ENCODE results near the gene P3H3. TPM values are rescaled to one million over a fixed set of nuclear protein-coding genes. Genes with fewer than 3 reads are reported as not detected.

P3H3 gene
- polyA plus RNA-seq, 1 experiment = 45.5 TPM

DNA sequence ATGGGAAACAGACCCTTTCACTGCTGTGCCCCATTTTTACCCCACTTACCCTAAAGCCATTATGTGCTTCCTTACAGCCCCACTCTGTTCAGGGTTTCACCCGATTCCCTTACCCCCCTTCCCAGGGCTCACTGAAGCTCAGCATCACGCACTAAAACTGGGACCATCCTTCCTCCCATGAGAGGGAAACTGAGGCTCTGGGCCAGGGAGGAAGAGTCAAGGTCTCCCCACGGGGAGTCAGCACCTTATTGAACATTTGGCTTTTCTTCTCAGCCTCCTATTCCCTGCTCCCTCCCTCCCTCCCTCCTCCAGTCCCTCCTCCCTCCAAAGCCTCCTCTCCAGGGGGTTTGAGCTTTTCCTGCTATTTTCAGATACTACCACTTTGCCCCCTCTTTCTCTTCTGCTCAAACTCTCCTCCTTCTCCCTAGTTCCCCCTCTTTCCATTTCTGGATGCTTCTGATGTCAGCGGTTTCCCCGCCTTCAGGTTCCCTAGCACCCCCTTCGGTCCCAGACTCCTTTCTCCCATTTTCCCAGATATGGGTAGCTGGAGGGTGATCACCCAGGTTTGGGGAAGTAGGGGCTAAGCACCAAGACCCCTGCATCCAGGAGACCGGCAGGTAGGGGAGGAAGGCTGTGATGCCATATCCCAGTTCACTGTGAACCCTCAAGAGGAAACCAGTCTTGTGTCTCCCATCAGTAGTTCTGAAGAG, 5.6 kb upstream of the P3H3 start:
- ChIA-PET CTCF (interaction anchor here (1.0 to 11.8 kb wide), 3 partner anchors 30 to 69 kb away, joined by 4 to 165 read pairs (median 4); partner anchors contain the start of genes MLF2 and SPSB2), POLR2A (interaction anchor here (1.1 to 1.8 kb wide), 2 partner anchors 10 to 56 kb away, joined by 3 to 7 read pairs; partner anchors contain the start of gene PTMS)
- DNase-seq (ENCODE audit: low read depth, low spot score) = no peak
- Histone ChIP-seq H3K9me3 (ENCODE audit: control insufficient read depth, insufficient read depth, low read length) (no peaks in the 10 kb centered on the region; the same call in 1 of the 2 replicates), H3K27ac (ENCODE audit: low read depth, low read length) (no peak overlapping the region), H3K27me3 (ENCODE audit: control insufficient read depth, insufficient read depth, low read length) (no peaks in the 10 kb centered on the region), H3K4me3 (ENCODE audit: low read depth, low read length) (peak overlapping the region; percentile 71)
- TF ChIP-seq CTCF (IDR thresholded peaks at IDR 0.05; ENCODE audit: low read depth, low read length) = no peak

DNA sequence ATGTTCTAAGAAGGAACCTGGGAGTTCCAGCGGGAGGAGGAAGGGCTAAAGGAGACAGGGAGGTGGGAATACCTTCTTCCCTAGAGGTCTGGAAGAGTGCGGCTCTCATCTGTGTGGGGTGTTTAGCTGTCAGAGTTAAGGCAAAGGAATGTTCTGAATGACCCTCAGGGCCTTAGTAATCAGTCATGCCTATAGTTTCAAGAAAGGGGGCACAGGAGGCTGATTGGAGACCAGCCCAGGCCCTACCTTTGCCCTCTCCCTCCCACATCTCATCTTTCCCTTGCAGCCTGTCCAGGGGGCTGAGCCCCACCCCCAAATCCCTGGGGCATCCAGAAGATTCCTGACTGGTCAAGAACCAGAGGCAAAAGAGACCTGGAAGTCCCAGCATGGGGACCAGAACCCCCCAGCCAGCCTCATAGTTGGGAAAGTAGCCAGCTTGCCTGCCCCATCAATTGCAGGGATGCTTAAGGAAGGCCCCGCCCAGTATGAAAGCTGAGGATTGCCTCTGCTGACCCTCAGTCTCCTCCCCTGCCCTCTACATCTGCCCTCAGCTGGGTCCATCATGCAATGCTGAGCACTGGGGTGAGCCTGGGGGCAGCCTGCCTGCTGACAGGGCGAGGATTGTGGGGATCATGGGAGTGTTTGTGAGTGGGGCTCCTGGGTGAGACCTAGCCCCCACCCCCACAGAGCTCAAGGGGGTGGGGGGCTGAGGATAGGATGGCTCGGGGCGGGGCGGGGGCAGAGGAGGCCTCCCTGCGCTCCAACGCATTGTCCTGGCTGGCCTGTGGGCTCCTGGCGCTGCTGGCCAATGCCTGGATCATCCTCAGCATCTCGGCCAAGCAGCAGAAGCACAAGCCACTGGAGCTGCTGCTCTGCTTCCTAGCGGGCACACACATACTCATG, 4.8 kb upstream of the P3H3 start:
- no peak for DNase-seq (ENCODE audit: low read depth, low spot score)
- H3K9me3 ChIP-seq (ENCODE audit: control insufficient read depth, insufficient read depth, low read length) = no peaks in the 10 kb centered on the region; the same call in 1 of the 2 replicates
- H3K4me3 ChIP-seq (ENCODE audit: low read depth, low read length) = no peak overlapping the region
- no peak overlapping the region for H3K27ac ChIP-seq (ENCODE audit: low read depth, low read length)
- H3K27me3 ChIP-seq (ENCODE audit: control insufficient read depth, insufficient read depth, low read length) = no peaks in the 10 kb centered on the region
- CTCF ChIA-PET = interaction anchor here (0.6 to 11.8 kb wide), 3 partner anchors 11 to 70 kb away, joined by 5 to 165 read pairs (median 27); partner anchors contain the start of gene MLF2
- POLR2A ChIA-PET = interaction anchor here (0.7 to 1.2 kb wide), 2 partner anchors 28 to 54 kb away, joined by 3 read pairs; partner anchors contain the start of genes CDCA3 and USP5
- TF ChIP-seq CTCF (IDR thresholded peaks at IDR 0.05; ENCODE audit: low read depth, low read length) = no peak

- no peak overlapping the region for H3K4me3 ChIP-seq (ENCODE audit: low read depth, low read length)
- no peak for TF ChIP-seq CTCF (IDR thresholded peaks at IDR 0.05; ENCODE audit: low read depth, low read length)
- H3K9me3 ChIP-seq (ENCODE audit: control insufficient read depth, insufficient read depth, low read length) = no peaks in the 10 kb centered on the region; the same call in 1 of the 2 replicates
- no peaks in the 10 kb centered on the region for H3K27me3 ChIP-seq (ENCODE audit: control insufficient read depth, insufficient read depth, low read length)
- POLR2A ChIA-PET = interaction anchor here (1.2 to 1.9 kb wide), 2 partner anchors 27 to 71 kb away, joined by 3 to 6 read pairs; partner anchors contain the start of genes CDCA3, MLF2 and USP5
- H3K27ac ChIP-seq (ENCODE audit: low read depth, low read length) = no peak overlapping the region
- CTCF ChIA-PET = interaction anchor here (0.5 to 11.8 kb wide), 17 partner anchors 10 to 271 kb away, joined by 3 to 165 read pairs (median 4); partner anchors contain the start of genes COPS7A and MLF2
- DNase-seq (ENCODE audit: low read depth, low spot score) = no peak
Observed at GRCh38 chr12:6824085-6824775, 4.0 kb upstream of the P3H3 start.

- no peak for DNase-seq (ENCODE audit: low read depth, low spot score)
- CTCF ChIA-PET = interaction anchor here (0.5 to 11.8 kb wide), 26 partner anchors 9 to 271 kb away, joined by 3 to 165 read pairs (median 4); partner anchors contain the start of genes CD4, COPS7A and MLF2
- H3K27me3 ChIP-seq (ENCODE audit: control insufficient read depth, insufficient read depth, low read length) = no peaks in the 10 kb centered on the region
- peak overlapping the region; percentile 36; the same call in 1 of the 2 replicates for H3K4me3 ChIP-seq (ENCODE audit: low read depth, low read length)
- POLR2A ChIA-PET = interaction anchor here (1.9 kb wide), 1 partner anchor 71 kb away, joined by 6 read pairs; the partner anchor contains the start of gene MLF2
- no peak overlapping the region for H3K27ac ChIP-seq (ENCODE audit: low read depth, low read length)
- H3K9me3 ChIP-seq (ENCODE audit: control insufficient read depth, insufficient read depth, low read length) = no peaks in the 10 kb centered on the region; the same call in 1 of the 2 replicates
- TF ChIP-seq CTCF (IDR thresholded peaks at IDR 0.05; ENCODE audit: low read depth, low read length) = no peak
Observed at GRCh38 chr12:6824901-6825381, 3.3 kb upstream of the P3H3 start.

Measured in AG04450 (cell line).